HCT116 (cell line): ENCODE data around the gene CTDSP1. TPM values are rescaled to one million over a fixed set of nuclear protein-coding genes. Genes with fewer than 3 reads are reported as not detected.

Experiments
- ATAC-seq: fragments of 200-7000 bp; cut with Tn5 transposase; 2 replicates; pipeline ENCODE4 v1.9.1; 2020; ENCODE audit warnings: mild to moderate bottlenecking, moderate library complexity
- BruUV-seq: library from RNA; stranded (reverse); fragments of 400-500 nt; replicated peaks from 2 replicates; lab custom pipeline; 2021; lab: Mats Ljungman, UMichigan
- CTCF ChIA-PET: fragments of 300-600 bp; sonication (Branson Sonifier 250); formaldehyde crosslinking; loops from one replicate; lab custom pipeline; 2021; ENCODE audit warnings: antibody characterized with exemption; lab: Charles Lee
- POLR2A ChIA-PET: fragments of 300-600, 350-600 bp; sonication (Branson Sonifier 250); formaldehyde crosslinking; loops from one replicate; lab custom pipeline; 2021; ENCODE audit warnings: antibody characterized with exemption; lab: Charles Lee
- RAD21 ChIA-PET, 2 experiments: fragments of 300-600 bp; sonication (Branson Sonifier 250); formaldehyde crosslinking; loops; one replicate each; lab custom pipeline; 2023; ENCODE audit warnings: low total read pairs in 2 of 2; ENCODE audit not compliant: uncharacterized antibody in 2 of 2, unreplicated experiment in 2 of 2, low non-redundant PET in 1 of 2; lab: Charles Lee
- DNase-seq: peaks from one replicate; pipeline ENCODE4 v3.0.0-alpha.2; 2010; ENCODE audit warnings: low read depth, low spot score
- H2AFZ ChIP-seq: fragments of 200-600 bp; shearing (Covaris generic), sonication (generic); 2 replicates; pipeline ENCODE4 v1.6.1; 2017; ENCODE audit warnings: low read depth, mixed run types, mixed read lengths, antibody characterized with exemption, low read length; ENCODE audit not compliant: poor library complexity, severe bottlenecking
- H3K27ac ChIP-seq: 2 replicates; pipeline ENCODE4 v1.5.1; 2012; ENCODE audit warnings: low read depth, low read length
- H3K27me3 ChIP-seq: fragments of 200-600 bp; sonication (generic); 2 replicates; pipeline ENCODE4 v1.6.1; 2016; ENCODE audit warnings: mixed run types, low read length, mixed read lengths; ENCODE audit not compliant: insufficient read depth
- H3K36me3 ChIP-seq, 2 experiments: fragments of 200-500 bp in 1 of 2; fragments of 200-600 bp in 1 of 2; sonication (Bioruptor generic) in 1 of 2; sonication (generic) in 1 of 2; 2 replicates each; pipeline versions ENCODE4 v1.5.1 to v1.6.1; 2014 to 2016; ENCODE audit warnings: low read length in 2 of 2, inconsistent platforms in 1 of 2, mixed read lengths in 1 of 2, mixed run types in 1 of 2; ENCODE audit not compliant: insufficient read depth in 2 of 2, control insufficient read depth in 1 of 2
- H3K4me1 ChIP-seq, 2 experiments: fragments of 200-600 bp in 1 of 2; sonication (generic) in 1 of 2; 2 replicates each; pipeline versions ENCODE4 v1.5.1 to v1.6.1; 2012 to 2017; ENCODE audit warnings: low read length in 2 of 2, inconsistent platforms in 1 of 2, mild to moderate bottlenecking in 1 of 2, mixed read lengths in 1 of 2, mixed run types in 1 of 2, moderate library complexity in 1 of 2; ENCODE audit not compliant: insufficient read depth in 2 of 2, control insufficient read depth in 1 of 2
- H3K4me2 ChIP-seq: fragments of 200-600 bp; sonication (generic); 2 replicates; pipeline ENCODE4 v1.6.1; 2017; ENCODE audit warnings: mixed run types, low read length, mixed read lengths
- H3K4me3 ChIP-seq, 2 experiments: fragments of 200-600 bp in 1 of 2; sonication (generic) in 1 of 2; replicated peaks in 1 of 2; 2 replicates each; pipeline ENCODE4 v1.5.1; 2011 to 2016; ENCODE audit warnings: low read length in 2 of 2, control low read depth in 1 of 2, low read depth in 1 of 2, mild to moderate bottlenecking in 1 of 2, mixed read lengths in 1 of 2, mixed run types in 1 of 2
- H3K79me2 ChIP-seq: fragments of 200-600 bp; sonication (generic); 2 replicates; pipeline ENCODE4 v1.6.1; 2017; ENCODE audit warnings: mild to moderate bottlenecking, mixed run types, low read length, moderate library complexity, mixed read lengths; ENCODE audit not compliant: insufficient read depth
- H3K9ac ChIP-seq: fragments of 200-600 bp; sonication (generic); 2 replicates; pipeline ENCODE4 v1.6.1; 2016; ENCODE audit warnings: low read length, mixed read lengths
- H3K9me2 ChIP-seq: fragments of 200-600 bp; sonication (generic), shearing (Covaris generic); 2 replicates; pipeline ENCODE4 v1.6.1; 2017; ENCODE audit warnings: mixed run types, mild to moderate bottlenecking, moderate library complexity; ENCODE audit not compliant: insufficient read depth
- H3K9me3 ChIP-seq, 2 experiments: fragments of 200-500 bp in 1 of 2; fragments of 200-600 bp in 1 of 2; sonication (Bioruptor generic) in 1 of 2; sonication (generic) in 1 of 2; 2 replicates each; pipeline ENCODE4 v1.6.1; 2014 to 2017; ENCODE audit warnings: low read length in 2 of 2, mixed read lengths in 2 of 2, inconsistent platforms in 1 of 2, low read depth in 1 of 2, mild to moderate bottlenecking in 1 of 2, mixed run types in 1 of 2, moderate library complexity in 1 of 2; ENCODE audit not compliant: control insufficient read depth in 1 of 2, insufficient read depth in 1 of 2
- H4K20me1 ChIP-seq: fragments of 200-600 bp; sonication (generic), shearing (Covaris generic); 2 replicates; pipeline ENCODE4 v1.6.1; 2017; ENCODE audit warnings: mixed run types, mild to moderate bottlenecking, moderate library complexity; ENCODE audit not compliant: insufficient read depth
- CBX3 ChIP-seq: IDR thresholded peaks from 2 replicates; pipeline ENCODE4 v1.6.1; 2012; ENCODE audit warnings: low read depth
- CEBPB ChIP-seq: IDR thresholded peaks from 2 replicates; pipeline ENCODE4 v1.6.1; 2012; ENCODE audit warnings: low read depth
- EGR1 ChIP-seq: IDR thresholded peaks from 2 replicates; pipeline ENCODE4 v1.6.1; 2012; ENCODE audit warnings: low read depth
- ELF1 ChIP-seq: IDR thresholded peaks from 2 replicates; pipeline ENCODE4 v1.6.1; 2012; ENCODE audit warnings: low read depth, borderline replicate concordance
- EZH2 ChIP-seq: fragments of 200-600 bp; sonication (generic); IDR thresholded peaks from 2 replicates; pipeline ENCODE4 v1.6.1; 2017; ENCODE audit warnings: antibody characterized with exemption, mixed run types
- EZH2phosphoT487 ChIP-seq: fragments of 200-600 bp; IDR thresholded peaks from 2 replicates; pipeline ENCODE4 v1.6.1; 2018; ENCODE audit warnings: antibody characterized with exemption, borderline replicate concordance
- FOSL1 ChIP-seq: IDR thresholded peaks from 2 replicates; pipeline ENCODE4 v1.6.1; 2012; ENCODE audit warnings: low read depth
- JUND ChIP-seq: IDR thresholded peaks from 2 replicates; pipeline ENCODE4 v1.6.1; 2012
- MAX ChIP-seq: IDR thresholded peaks from 2 replicates; pipeline ENCODE4 v1.6.1; 2012
- POLR2A ChIP-seq: IDR thresholded peaks from 2 replicates; pipeline ENCODE4 v1.7.0; 2011; ENCODE audit warnings: borderline replicate concordance; ENCODE audit not compliant: insufficient read depth, insufficient read length; ENCODE audit errors: extremely low read depth
- POLR2AphosphoS5 ChIP-seq: IDR thresholded peaks from 2 replicates; pipeline ENCODE4 v1.6.1; 2011; ENCODE audit warnings: mild to moderate bottlenecking, low read depth, low read length, moderate library complexity
- RAD21 ChIP-seq: IDR thresholded peaks from 2 replicates; pipeline ENCODE4 v1.6.1; 2012; ENCODE audit warnings: low read depth, mild to moderate bottlenecking
- REST ChIP-seq: IDR thresholded peaks from 2 replicates; pipeline ENCODE4 v1.6.1; 2012; ENCODE audit warnings: low read depth
- SIN3A ChIP-seq: IDR thresholded peaks from 2 replicates; pipeline ENCODE4 v1.6.1; 2012; ENCODE audit warnings: low read depth
- SP1 ChIP-seq: IDR thresholded peaks from 2 replicates; pipeline ENCODE4 v1.6.1; 2012; ENCODE audit warnings: low read depth
- SRF ChIP-seq: IDR thresholded peaks from 2 replicates; pipeline ENCODE4 v1.6.1; 2012; ENCODE audit warnings: low read depth
- TCF7L2 ChIP-seq: IDR thresholded peaks from 2 replicates; pipeline ENCODE4 v1.7.0; 2011; ENCODE audit warnings: borderline replicate concordance, inconsistent platforms; ENCODE audit not compliant: insufficient read depth, insufficient read length; ENCODE audit errors: extremely low read depth
- YY1 ChIP-seq: IDR thresholded peaks from 2 replicates; pipeline ENCODE4 v1.6.1; 2011; ENCODE audit warnings: low read length, low read depth, moderate library complexity, mild to moderate bottlenecking; ENCODE audit not compliant: insufficient replicate concordance; ENCODE audit errors: extremely low read depth
- ZFX ChIP-seq: fragments of 450-650 bp; IDR thresholded peaks from 2 replicates; pipeline ENCODE4 v1.6.1; 2017
- ZNF274 ChIP-seq: fragments of 200-500 bp; sonication (Bioruptor generic); IDR thresholded peaks from 2 replicates; pipeline ENCODE4 v1.6.1; 2014; ENCODE audit warnings: mild to moderate bottlenecking, low read depth, low read length, inconsistent platforms
- intact Hi-C: fragments of 100-400 bp; cut with micrococcal nuclease; formaldehyde crosslinking; loops from 2 replicates; pipeline ENCODE4 v1.10.0; 2022
- total RNA-seq: library from RNA; stranded (reverse); gene quantifications from one replicate; pipeline ENCODE4 v1.2.1, GENCODE V29; 2021; ENCODE audit not compliant: unreplicated experiment
- TF ChIP-seq, protein P1 (sequence below): IDR thresholded peaks from 2 replicates; pipeline ENCODE4 v1.6.1; 2012

CTDSP1 gene
- total RNA-seq, 1 experiment from 2014 or later, result 90.7 TPM

DNA sequence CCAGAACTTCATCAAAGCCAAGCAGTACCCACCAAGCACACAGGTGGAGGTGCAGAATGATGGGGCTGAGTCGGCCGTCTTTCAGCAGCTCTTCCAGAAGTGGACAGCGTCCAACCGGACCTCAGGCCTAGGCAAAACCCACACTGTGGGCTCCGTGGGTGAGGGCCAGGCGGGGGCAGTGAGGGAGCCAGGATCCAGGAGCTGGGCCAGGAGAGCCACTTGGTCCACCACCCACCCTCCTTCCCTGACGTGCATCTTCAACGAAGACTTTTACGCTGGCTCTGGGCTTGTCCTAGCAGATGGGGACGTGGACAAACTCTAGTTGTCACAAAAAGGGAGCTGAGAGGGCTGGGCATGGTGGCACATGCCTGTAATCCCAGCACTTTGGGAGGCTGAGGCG lies 31.1 kb downstream of the CTDSP1 start:
- Histone ChIP-seq H3K9ac (no peak overlapping the region), H4K20me1 (no peaks in the 10 kb centered on the region), H3K27ac (no peak overlapping the region), H3K4me3 (no peak overlapping the region), H3K36me3 (no peaks in the 10 kb centered on the region), H3K27me3 (no peaks in the 10 kb centered on the region), H3K79me2 (no peaks in the 10 kb centered on the region), H3K4me1 (peaks cover 0 to 3% of the 10 kb centered on the region in 2 experiments; a peak in 1 of 4 replicates), H3K4me2 (no peak overlapping the region), H2AFZ (no peak overlapping the region), H3K9me3 (no peaks in the 10 kb centered on the region), H3K9me2 (no peaks in the 10 kb centered on the region)
- ATAC-seq, result no peak
- ChIA-PET CTCF (interaction anchor here (0.7 kb wide), 1 partner anchor 75 kb away, joined by 3 read pairs; no protein-coding TSS in a partner anchor), RAD21 (no interaction called here), POLR2A (no interaction called here)
- TF ChIP-seq SIN3A (no peak), ELF1 (no peak), ZNF274 (no peak), TCF7L2 (no peak), ZFX (no peak), SRF (no peak), POLR2AphosphoS5 (no peak), RAD21 (no peak), JUND (no peak), SP1 (no peak), EZH2 (no peak), CEBPB (no peak), POLR2A (no peak)
- no peak for DNase-seq
- intact Hi-C loops, result no loop called here
- no TSS peak for BruUV-seq

DNA sequence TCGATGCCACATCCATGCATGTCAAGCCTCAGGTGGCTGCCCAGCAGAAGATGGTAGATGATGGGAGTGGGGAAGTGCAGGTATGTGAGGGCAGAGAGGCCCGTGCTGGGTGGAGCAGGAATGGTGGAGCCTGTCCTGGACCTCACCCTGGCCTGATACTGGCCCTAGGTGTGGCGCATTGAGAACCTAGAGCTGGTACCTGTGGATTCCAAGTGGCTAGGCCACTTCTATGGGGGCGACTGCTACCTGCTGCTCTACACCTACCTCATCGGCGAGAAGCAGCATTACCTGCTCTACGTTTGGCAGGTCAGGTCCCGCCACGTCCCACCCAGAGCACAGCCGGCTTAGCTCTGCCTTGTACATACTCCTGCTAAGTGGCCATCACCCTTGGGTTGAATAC lies 32.2 kb downstream of the CTDSP1 start:
- DNase-seq (no peak), ATAC-seq (no peak)
- Histone ChIP-seq H3K4me3 (no peak overlapping the region), H3K4me2 (no peak overlapping the region), H3K9me2 (no peaks in the 10 kb centered on the region), H4K20me1 (no peaks in the 10 kb centered on the region), H3K27me3 (no peaks in the 10 kb centered on the region), H3K9ac (no peak overlapping the region), H3K27ac (no peak overlapping the region), H3K79me2 (no peaks in the 10 kb centered on the region), H3K9me3 (no peaks in the 10 kb centered on the region), H3K4me1 (peaks cover 0 to 3% of the 10 kb centered on the region in 2 experiments; a peak in 1 of 4 replicates), H2AFZ (no peak overlapping the region), H3K36me3 (no peaks in the 10 kb centered on the region)
- RAD21 ChIA-PET, result no interaction called here
- POLR2A ChIA-PET, result no interaction called here
- intact Hi-C loops, result no loop called here
- CTCF ChIA-PET, result no interaction called here
- no TSS peak for BruUV-seq
- TF ChIP-seq POLR2AphosphoS5 (no peak), REST (no peak), FOSL1 (no peak), ZNF274 (no peak), EGR1 (no peak), EZH2phosphoT487 (no peak), RAD21 (no peak), CBX3 (no peak), SP1 (no peak), MAX (no peak), ELF1 (no peak), YY1 (no peak), SRF (no peak)
- TF ChIP-seq, protein P1, sequence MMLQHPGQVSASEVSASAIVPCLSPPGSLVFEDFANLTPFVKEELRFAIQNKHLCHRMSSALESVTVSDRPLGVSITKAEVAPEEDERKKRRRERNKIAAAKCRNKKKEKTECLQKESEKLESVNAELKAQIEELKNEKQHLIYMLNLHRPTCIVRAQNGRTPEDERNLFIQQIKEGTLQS, result no peak
